ENCODE data around the gene MYL12A.

MYL12A gene

GRCh38 chr18:3283253-3283863 lies 35.8 kb downstream of the MYL12A start:
- no peak for DNase-seq (ENCODE audit: low read depth)

GRCh38 chr18:3283908-3284307 lies 36.3 kb downstream of the MYL12A start:
- DNase-seq (ENCODE audit: low read depth), result no peak

DNA sequence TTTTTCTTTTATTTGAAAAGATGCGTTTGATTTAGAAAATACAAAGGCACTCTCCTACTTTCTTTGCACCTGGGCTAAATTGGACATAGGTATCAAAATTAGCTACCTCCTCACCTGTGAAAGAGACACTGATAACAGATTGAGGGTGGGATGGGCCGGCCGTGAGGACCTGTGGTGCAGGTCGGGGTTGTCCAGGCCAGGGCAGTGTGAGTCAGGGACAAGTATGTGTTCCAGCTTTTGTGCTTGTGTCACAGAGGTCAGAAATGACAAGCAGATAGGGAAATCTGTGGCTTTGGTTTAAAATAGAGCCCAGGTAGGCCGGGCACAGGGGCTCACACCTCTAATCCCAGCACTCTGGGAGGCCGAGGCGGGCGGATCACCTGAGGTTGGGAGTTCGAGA lies 36.9 kb downstream of the MYL12A start:
- no peak for DNase-seq (ENCODE audit: low read depth)

DNA sequence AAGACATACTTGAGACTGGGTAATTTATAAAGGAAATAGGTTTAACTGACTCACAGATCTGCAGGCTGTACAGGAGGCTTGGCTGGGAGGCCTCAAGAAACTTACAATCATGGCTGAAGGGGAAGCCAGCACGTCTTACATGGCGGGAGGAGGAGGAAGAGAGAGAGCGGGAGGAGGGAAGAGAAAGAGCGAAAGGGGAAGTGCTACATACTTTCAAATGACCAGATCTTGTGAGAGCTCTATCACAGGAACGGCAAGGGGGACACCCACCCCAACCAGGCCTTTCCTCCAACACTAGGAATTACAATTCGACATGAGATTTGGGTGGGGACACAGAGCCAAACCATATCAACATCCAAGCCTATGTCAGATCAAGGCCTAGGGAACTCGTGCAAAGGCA lies 38.6 kb downstream of the MYL12A start:
- DNase-seq (ENCODE audit: low read depth), result no peak

GRCh38 chr18:3293196-3293951 lies 45.8 kb downstream of the MYL12A start:
- no peak for DNase-seq (ENCODE audit: low read depth)

DNA sequence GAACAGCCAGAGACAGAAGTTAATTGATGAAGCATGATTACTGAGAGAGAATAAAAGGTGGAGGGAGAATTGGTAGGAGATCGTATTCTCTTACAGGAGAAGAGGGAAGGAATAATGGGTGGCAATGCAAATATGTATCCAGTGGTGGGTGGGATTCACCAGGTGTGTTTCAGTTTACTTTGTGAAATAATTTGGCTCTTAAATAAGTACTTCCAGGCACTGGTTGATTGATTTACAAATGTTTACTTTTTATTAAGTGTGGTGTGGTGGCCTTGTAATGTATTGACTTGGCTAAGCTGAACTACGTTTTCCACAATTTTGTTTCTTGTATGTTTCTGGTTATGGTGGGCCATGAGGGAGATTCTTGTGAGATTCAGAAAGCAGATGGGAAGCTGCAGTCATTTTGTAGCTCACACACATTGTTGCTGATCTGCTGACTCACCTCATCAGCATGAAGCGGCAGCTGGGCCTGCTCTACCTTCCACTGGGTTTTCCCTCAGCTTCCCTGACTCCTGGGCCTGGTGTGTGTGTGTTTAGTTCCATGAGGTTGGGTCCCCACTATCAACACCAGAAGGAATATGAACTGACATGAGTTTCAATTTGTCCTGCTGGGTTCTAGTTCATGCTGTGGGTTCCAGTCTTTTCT lies 47.0 kb downstream of the MYL12A start:
- peak; percentile 43 for DNase-seq (ENCODE audit: low read depth)

- DNase-seq (ENCODE audit: low read depth), result peak; percentile 71
These were observed 49.7 kb downstream of the MYL12A start for GRCh38 chr18:3297025-3297984.

DNA sequence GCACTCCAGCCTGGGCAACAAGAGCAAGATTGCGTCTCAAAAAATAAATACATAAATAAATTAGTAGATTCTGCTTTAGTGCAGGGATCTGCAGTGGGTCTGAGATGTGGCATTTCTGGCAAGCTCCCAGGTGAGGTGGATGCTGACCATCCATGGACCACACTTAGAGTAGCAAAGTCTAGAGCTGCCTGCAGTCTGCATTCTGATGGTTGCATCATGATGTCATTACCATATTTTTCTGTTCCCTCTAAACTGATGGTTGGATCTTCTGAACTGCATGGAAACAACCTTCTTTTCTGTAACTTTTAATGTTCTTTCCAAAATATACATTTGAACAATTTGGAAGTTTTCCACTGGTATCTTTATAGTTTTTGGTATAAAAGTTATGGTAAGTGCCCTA lies 57.2 kb downstream of the MYL12A start:
- no peak for DNase-seq (ENCODE audit: low read depth)

DNA sequence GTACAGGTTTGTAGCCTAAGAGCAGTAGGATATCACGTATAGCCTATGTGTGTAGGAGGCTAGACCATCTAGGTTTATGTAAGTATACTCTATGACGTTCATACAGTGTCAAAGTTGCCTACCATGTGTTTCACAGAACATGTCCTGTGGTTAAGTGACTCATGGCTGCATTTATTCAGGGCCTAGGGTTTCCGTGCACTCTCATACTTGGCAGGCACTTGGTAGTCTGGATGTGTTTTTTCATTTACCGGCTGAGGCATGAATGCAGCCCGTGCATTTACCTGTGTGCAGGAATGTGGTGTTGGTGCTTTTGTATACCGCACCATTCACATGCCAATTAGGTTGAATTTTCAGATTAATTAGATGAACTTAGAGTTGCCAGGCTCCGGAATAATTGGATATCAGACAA lies 57.8 kb downstream of the MYL12A start:
- peak; percentile 98 for DNase-seq (ENCODE audit: low read depth)
